Fibroblast of upper back skin (primary cell): ENCODE results near the gene CLEC18C.
"Not testable (repeated sequence)": the region's sequence is repeated elsewhere in the genome, so short reads cannot be mapped to it uniquely, and the experiment has no call there.

Experiments used
- DNase-seq: peaks from one replicate; pipeline ENCODE4 v3.0.0-alpha.2; 2013

CLEC18C gene

DNA sequence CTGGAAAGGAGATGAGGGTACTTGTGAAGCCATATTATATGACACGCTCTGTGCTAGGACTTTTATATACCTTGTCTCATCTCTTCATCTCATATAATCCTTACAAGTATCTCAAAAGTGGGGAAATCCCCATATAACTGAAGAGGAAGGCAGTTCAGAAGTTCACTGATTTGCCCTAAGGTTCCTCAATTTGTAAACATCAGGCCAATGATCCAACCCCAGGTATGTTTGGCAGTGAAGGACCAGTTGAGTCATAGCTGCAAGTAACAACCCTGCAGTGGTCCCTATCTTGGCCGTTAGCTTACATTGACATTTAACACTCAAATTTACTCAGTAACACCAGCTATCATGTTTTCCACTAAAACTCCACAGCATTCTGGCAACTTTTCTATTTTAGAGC, 45.0 kb downstream of the CLEC18C start:
- not testable (repeated sequence) for DNase-seq

DNA sequence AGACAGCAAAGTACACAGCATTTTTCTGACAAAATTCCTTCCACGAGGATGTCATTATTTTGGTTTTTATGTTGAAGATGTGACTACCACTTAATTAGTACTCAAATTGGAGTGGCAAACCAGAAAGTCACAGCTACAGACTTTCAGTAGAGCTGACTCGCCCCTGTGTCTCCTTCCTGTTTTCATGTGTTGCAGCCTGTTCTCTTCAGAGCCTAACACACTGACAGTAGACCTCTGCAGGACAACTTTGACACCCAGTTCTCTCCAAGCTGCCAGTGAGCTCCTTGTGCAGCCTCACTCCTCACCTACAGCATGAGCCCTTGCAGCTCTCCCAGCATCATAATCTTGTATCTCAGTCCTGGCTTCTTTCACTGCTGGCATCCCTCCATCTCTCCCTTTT, 49.0 kb downstream of the CLEC18C start:
- not testable (repeated sequence) for DNase-seq

DNA sequence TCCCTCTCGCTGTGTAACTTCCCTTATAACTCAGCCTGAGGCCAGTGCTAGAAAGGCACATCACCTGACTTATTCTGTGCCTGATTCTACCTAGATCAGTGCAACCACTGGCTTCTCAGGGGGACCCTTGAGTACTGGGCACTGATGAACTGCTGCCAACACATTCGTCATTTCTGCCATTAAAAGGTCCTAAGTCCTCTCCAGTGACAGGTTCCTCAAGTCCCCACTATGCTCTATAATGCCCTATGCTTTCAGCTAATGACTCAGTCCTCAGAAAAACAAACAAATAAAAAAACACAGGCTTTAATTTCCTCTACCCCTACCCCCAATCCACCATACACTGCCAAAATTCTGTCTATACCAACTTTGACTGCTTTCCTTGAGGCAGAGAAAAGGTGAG, 49.6 kb downstream of the CLEC18C start:
- not testable (repeated sequence) for DNase-seq

DNA sequence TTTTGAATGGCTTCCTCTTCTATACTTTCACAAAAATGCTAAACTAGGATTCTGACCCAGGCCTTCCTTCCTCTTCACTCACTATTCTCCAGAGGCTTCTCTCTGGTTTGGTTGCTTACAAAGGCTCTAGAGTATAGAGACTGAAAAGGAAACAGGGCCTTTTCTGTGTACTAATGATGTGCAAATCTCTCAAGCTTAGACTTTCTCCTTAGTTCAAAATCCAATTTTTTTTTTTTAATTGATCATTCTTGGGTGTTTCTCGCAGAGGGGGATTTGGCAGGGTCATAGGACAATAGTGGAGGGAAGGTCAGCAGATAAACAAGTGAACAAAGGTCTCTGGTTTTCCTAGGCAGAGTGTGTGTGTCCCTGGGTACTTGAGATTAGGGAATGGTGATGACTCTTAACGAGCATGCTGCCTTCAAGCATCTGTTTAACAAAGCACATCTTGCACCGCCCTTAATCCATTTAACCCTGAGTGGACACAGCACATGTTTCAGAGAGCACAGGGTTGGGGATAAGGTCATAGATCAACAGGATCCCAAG, 50.5 kb downstream of the CLEC18C start:
- not testable (repeated sequence) for DNase-seq

GRCh38 chr16:70224645-70225044, 51.1 kb downstream of the CLEC18C start:
- DNase-seq = not testable (repeated sequence)

GRCh38 chr16:70225430-70225829, 51.8 kb downstream of the CLEC18C start:
- DNase-seq = not testable (repeated sequence)

GRCh38 chr16:70226024-70226423, 52.4 kb downstream of the CLEC18C start:
- DNase-seq = not testable (repeated sequence)

GRCh38 chr16:70231831-70232230, 58.2 kb downstream of the CLEC18C start:
- DNase-seq = not testable (repeated sequence)
